IMR-90 (cell line): ENCODE measurements around the gene STAU1. TPM values are rescaled to one million over a fixed set of nuclear protein-coding genes. Genes with fewer than 3 reads are reported as not detected.

ENCODE experiments used
- ATAC-seq: fragments of 200-7000 bp; cut with Tn5 transposase; 2 replicates; pipeline ENCODE4 v1.9.1; 2020; ENCODE audit warnings: low read depth, mild to moderate bottlenecking, moderate library complexity
- BruUV-seq: library from RNA; stranded (reverse); fragments of 400-500 nt; replicated peaks from 2 replicates; lab custom pipeline; 2021; lab: Mats Ljungman, UMichigan
- CTCF ChIA-PET: fragments of 300-600 bp; formaldehyde crosslinking; extraction: SDS; loops from one replicate; lab custom pipeline; 2021; ENCODE audit warnings: antibody characterized with exemption; lab: Yijun Ruan, JAX
- POLR2A ChIA-PET: fragments of 300-600 bp; sonication (Branson Sonifier 250); formaldehyde crosslinking; loops from one replicate; lab custom pipeline; 2022; ENCODE audit warnings: antibody characterized with exemption; ENCODE audit not compliant: unreplicated experiment; lab: Charles Lee
- DNase-seq: peaks from one replicate; pipeline ENCODE4 v3.0.0; 2013
- H2AFZ ChIP-seq: replicated peaks from 2 replicates; pipeline ENCODE3; 2013; ENCODE audit warnings: low read length, mild to moderate bottlenecking; ENCODE audit not compliant: poor library complexity
- H2AK5ac ChIP-seq: 2 replicates; pipeline ENCODE4 v1.6.1; 2013; ENCODE audit warnings: low read depth, low read length, inconsistent platforms
- H2AK9ac ChIP-seq: replicated peaks from 2 replicates; pipeline ENCODE3; 2013; ENCODE audit warnings: mild to moderate bottlenecking, low read depth, low read length, moderate library complexity; ENCODE audit not compliant: poor library complexity
- H2BK120ac ChIP-seq: 2 replicates; pipeline ENCODE4 v1.6.1; 2013; ENCODE audit warnings: low read depth, low read length, inconsistent platforms
- H2BK15ac ChIP-seq: 3 replicates; pipeline ENCODE4 v1.6.1; 2013; ENCODE audit warnings: low read depth, low read length, inconsistent platforms
- H2BK20ac ChIP-seq: 2 replicates; pipeline ENCODE4 v1.6.1; 2013; ENCODE audit warnings: low read depth, mild to moderate bottlenecking, inconsistent platforms, low read length, moderate library complexity
- H2BK5ac ChIP-seq: 2 replicates; pipeline ENCODE4 v1.6.1; 2013; ENCODE audit warnings: mild to moderate bottlenecking, low read depth, low read length, inconsistent platforms; ENCODE audit not compliant: poor library complexity, severe bottlenecking
- H3K14ac ChIP-seq: replicated peaks from 2 replicates; pipeline ENCODE4 v1.6.1; 2013; ENCODE audit warnings: low read depth, low read length, inconsistent platforms
- H3K18ac ChIP-seq: 2 replicates; pipeline ENCODE4 v1.6.1; 2013; ENCODE audit warnings: low read depth, low read length, control low read depth
- H3K23ac ChIP-seq: 2 replicates; pipeline ENCODE4 v1.6.1; 2013; ENCODE audit warnings: low read depth, low read length, inconsistent platforms
- H3K27ac ChIP-seq: 2 replicates; pipeline ENCODE4 v1.5.1; 2013; ENCODE audit warnings: mild to moderate bottlenecking, control low read depth, low read length; ENCODE audit not compliant: insufficient read depth
- H3K27me3 ChIP-seq: 2 replicates; pipeline ENCODE4 v1.6.1; 2013; ENCODE audit warnings: low read length; ENCODE audit not compliant: control insufficient read depth, insufficient read depth
- H3K36me3 ChIP-seq: 2 replicates; pipeline ENCODE4 v1.6.1; 2013; ENCODE audit warnings: low read length, mixed read lengths; ENCODE audit not compliant: control insufficient read depth, insufficient read depth
- H3K4ac ChIP-seq: 2 replicates; pipeline ENCODE4 v1.6.1; 2013; ENCODE audit warnings: low read depth, low read length, inconsistent platforms
- H3K4me1 ChIP-seq: 2 replicates; pipeline ENCODE4 v1.6.1; 2013; ENCODE audit warnings: low read length, mixed read lengths; ENCODE audit not compliant: control insufficient read depth, insufficient read depth
- H3K4me2 ChIP-seq: 2 replicates; pipeline ENCODE4 v1.6.1; 2013; ENCODE audit warnings: low read depth, mild to moderate bottlenecking, control low read depth, low read length, moderate library complexity
- H3K4me3 ChIP-seq: 2 replicates; pipeline ENCODE4 v1.5.1; 2013; ENCODE audit warnings: low read depth, mild to moderate bottlenecking, control low read depth, low read length, moderate library complexity; ENCODE audit not compliant: insufficient read depth
- H3K56ac ChIP-seq: 2 replicates; pipeline ENCODE4 v1.6.1; 2013; ENCODE audit warnings: low read length, inconsistent platforms; ENCODE audit not compliant: insufficient read depth; ENCODE audit errors: extremely low read depth
- H3K79me1 ChIP-seq, 2 experiments: 2 replicates each; pipeline ENCODE4 v1.6.1; 2013; ENCODE audit warnings: low read length in 2 of 2, inconsistent platforms in 1 of 2, low read depth in 1 of 2
- H3K9ac ChIP-seq: 2 replicates; pipeline ENCODE4 v1.6.1; 2013; ENCODE audit warnings: low read depth, low read length, control low read depth
- H3K9me1 ChIP-seq: 2 replicates; pipeline ENCODE4 v1.6.1; 2013; ENCODE audit warnings: low read length, inconsistent platforms; ENCODE audit not compliant: insufficient read depth
- H3K9me3 ChIP-seq: 2 replicates; pipeline ENCODE4 v1.6.1; 2013; ENCODE audit warnings: low read length; ENCODE audit not compliant: control insufficient read depth, insufficient read depth
- H4K20me1 ChIP-seq: 2 replicates; pipeline ENCODE4 v1.6.1; 2013; ENCODE audit warnings: low read length, inconsistent platforms; ENCODE audit not compliant: insufficient read depth
- H4K5ac ChIP-seq: 2 replicates; pipeline ENCODE4 v1.6.1; 2013; ENCODE audit warnings: mild to moderate bottlenecking, low read depth, low read length, control low read depth
- H4K8ac ChIP-seq, 2 experiments: 2 replicates each; pipeline ENCODE4 v1.6.1; 2013; ENCODE audit warnings: low read depth in 2 of 2, low read length in 2 of 2, control low read depth in 1 of 2, inconsistent platforms in 1 of 2
- H4K91ac ChIP-seq: 2 replicates; pipeline ENCODE4 v1.6.1; 2013; ENCODE audit warnings: low read depth, low read length, inconsistent platforms; ENCODE audit not compliant: insufficient read depth
- CHD1 ChIP-seq: IDR thresholded peaks from 2 replicates; pipeline ENCODE4 v1.6.1; 2012; ENCODE audit warnings: low read depth, low read length, improper control_type of control experiment
- CTCF ChIP-seq: conservative IDR thresholded peaks from 2 replicates; pipeline ENCODE4 v1.5.1; 2012; ENCODE audit warnings: mild to moderate bottlenecking, low read depth, low read length, improper control_type of control experiment
- ELK1 ChIP-seq: fragments of 150-350 bp; IDR thresholded peaks from 2 replicates; pipeline ENCODE4 v1.6.1; 2016; ENCODE audit warnings: low read depth, mild to moderate bottlenecking, low read length, moderate library complexity, borderline replicate concordance
- MAFK ChIP-seq: IDR thresholded peaks from 2 replicates; pipeline ENCODE4 v1.6.1; 2012; ENCODE audit warnings: low read depth, low read length, improper control_type of control experiment
- MXI1 ChIP-seq: IDR thresholded peaks from 2 replicates; pipeline ENCODE4 v1.6.1; 2012; ENCODE audit warnings: low read depth, mild to moderate bottlenecking, low read length, moderate library complexity, borderline replicate concordance
- NFE2L2 ChIP-seq: fragments of 150-350 bp; IDR thresholded peaks from 2 replicates; pipeline ENCODE4 v1.6.1; 2016; ENCODE audit warnings: low read depth, mild to moderate bottlenecking, low read length
- POLR2A ChIP-seq: IDR thresholded peaks from 2 replicates; pipeline ENCODE4 v1.6.1; 2012; ENCODE audit warnings: mild to moderate bottlenecking, low read depth, low read length
- RAD21 ChIP-seq: IDR thresholded peaks from 2 replicates; pipeline ENCODE4 v1.6.1; 2012; ENCODE audit warnings: low read length, improper control_type of control experiment
- RCOR1 ChIP-seq: IDR thresholded peaks from 2 replicates; pipeline ENCODE4 v1.6.1; 2012; ENCODE audit warnings: mild to moderate bottlenecking, low read length, improper control_type of control experiment; ENCODE audit not compliant: insufficient replicate concordance
- SMC3 ChIP-seq: fragments of 150-350 bp; IDR thresholded peaks from 2 replicates; pipeline ENCODE4 v1.6.1; 2016; ENCODE audit warnings: low read depth, mild to moderate bottlenecking, antibody characterized with exemption, low read length, moderate library complexity
- WGBS, 2 experiments: methylation state at CpG; one replicate each; pipeline versions ENCODE4 v1.1.5 to v1.1.7; 2013; ENCODE audit warnings: missing lambda C conversion rate in 2 of 2; ENCODE audit not compliant: insufficient read length in 1 of 2; ENCODE audit errors: extremely low coverage in 2 of 2; 5-methylcytosine and 5-hydroxymethylcytosine counted together
- dilution Hi-C: fragments of 300-500 bp; cut with HindIII; formaldehyde crosslinking; loops from one replicate; pipeline ENCODE4 v1.14.3; 2018; ENCODE audit warnings: low sequenced_read_pairs; ENCODE audit not compliant: unreplicated experiment
- in situ Hi-C: fragments of 300-500 bp; cut with MboI; formaldehyde crosslinking; loops from 3 replicates; pipeline ENCODE4 v1.14.3; 2019; ENCODE audit warnings: low sequenced_read_pairs, inconsistent platforms, mixed read lengths
- intact Hi-C: fragments of 100-400 bp; cut with micrococcal nuclease; formaldehyde crosslinking; loops from 2 replicates; pipeline ENCODE4 v1.10.0; 2022
- polyA plus RNA-seq, 3 experiments: library from polyadenylated mRNA; depleted of rRNA; stranded (reverse); fragments of >200 nt; gene quantifications; 2 replicates each; pipeline ENCODE4 v1.2.3, GENCODE V29; 2012; ENCODE audit warnings: low replicate concordance in 1 of 3
- total RNA-seq: library from RNA; depleted of rRNA; stranded (reverse); fragments of >200 nt; gene quantifications from 2 replicates; pipeline ENCODE4 v1.2.3, GENCODE V29; 2012

Gene STAU1
- total and polyA plus RNA-seq, 2 of the 4 experiments (the other 2 are of a cell fraction), result 35.3 to 50.3 TPM

- no peak overlapping the region for H4K8ac ChIP-seq
- no TSS peak for BruUV-seq
- H2BK15ac ChIP-seq, result no peak overlapping the region
- H2BK120ac ChIP-seq, result no peak overlapping the region
- H3K79me1 ChIP-seq, result no peaks in the 10 kb centered on the region
- ChIA-PET CTCF (no interaction called here), POLR2A (no interaction called here)
- no CpG with 5 or more reads among the region's 1 CpG for WGBS, 2 experiments
- no peak overlapping the region for H3K4ac ChIP-seq
- H2AFZ ChIP-seq, result no peak overlapping the region
- H3K4me1 ChIP-seq, result no peaks in the 10 kb centered on the region
- no peak for ATAC-seq
- intact Hi-C loops, result no loop called here
- no peaks in the 10 kb centered on the region for H3K36me3 ChIP-seq
- H3K9me3 ChIP-seq, result peaks cover 5% of the 10 kb centered on the region; the same call in 1 of the 2 replicates
- dilution Hi-C loops, result no loop called here
- H2AK9ac ChIP-seq, result no peak overlapping the region
- H3K4me3 ChIP-seq, result no peak overlapping the region
- H2BK5ac ChIP-seq, result no peak overlapping the region
- H4K5ac ChIP-seq, result no peak overlapping the region
- H2BK20ac ChIP-seq, result no peak overlapping the region
- no peak overlapping the region for H3K18ac ChIP-seq
- H3K56ac ChIP-seq, result no peak overlapping the region
- H2AK5ac ChIP-seq, result no peak overlapping the region
- no peak overlapping the region for H3K23ac ChIP-seq
- H3K9me1 ChIP-seq, result no peaks in the 10 kb centered on the region
- H3K14ac ChIP-seq, result no peak overlapping the region
- DNase-seq, result no peak
- in situ Hi-C loops, result no loop called here
- H3K27ac ChIP-seq, result no peak overlapping the region
- no peak overlapping the region for H3K4me2 ChIP-seq
- no peak overlapping the region for H3K9ac ChIP-seq
- no peak overlapping the region for H4K91ac ChIP-seq
- TF ChIP-seq RAD21 (no peak), CHD1 (no peak), MAFK (no peak), NFE2L2 (no peak), CTCF (no peak), RCOR1 (no peak), POLR2A (no peak), ELK1 (no peak), MXI1 (no peak), SMC3 (no peak)
- H3K27me3 ChIP-seq, result no peaks in the 10 kb centered on the region
- no peaks in the 10 kb centered on the region for H4K20me1 ChIP-seq
Measured at GRCh38 chr20:49210101-49210756, 22.1 kb upstream of the STAU1 start.
